K562 (cell line): Measurements from ENCODE around the gene CDKN2C. TPM values are rescaled to one million over a fixed set of nuclear protein-coding genes. Genes with fewer than 3 reads are reported as not detected.

ENCODE experiments used
- ATAC-seq: fragments of 200-7000 bp; cut with Tn5 transposase; 3 replicates; pipeline ENCODE4 v1.9.1; 2020; ENCODE audit warnings: moderate library complexity
- BruUV-seq: library from RNA; stranded (reverse); fragments of 400-500 nt; replicated peaks from 2 replicates; lab custom pipeline; 2021; lab: Mats Ljungman, UMichigan
- CTCF ChIA-PET: fragments of 300-600 bp; formaldehyde crosslinking; extraction: SDS; loops from one replicate; lab custom pipeline; 2021; ENCODE audit warnings: low intra/inter-chr PET ratio; lab: Yijun Ruan, JAX
- POLR2A ChIA-PET: fragments of 300-600, 350-650 bp; sonication (Branson Sonifier 250); formaldehyde crosslinking; extraction: SDS; loops from one replicate; lab custom pipeline; 2021; ENCODE audit warnings: antibody characterized with exemption, inconsistent platforms; lab: Yijun Ruan, JAX
- DNase-seq, 4 experiments: peaks; one replicate each; pipeline versions ENCODE4 v3.0.0 to v3.0.0-alpha.2; 2011 to 2018; ENCODE audit warnings: low spot score in 3 of 4, mixed read lengths in 3 of 4; ENCODE audit errors: extremely low read depth in 1 of 4
- FAIRE-seq: peaks from 2 replicates; lab custom pipeline; 2011; peaks lifted over from hg19 to GRCh38; lab: Jason Lieb, UNC
- H2AFZ ChIP-seq: 2 replicates; pipeline ENCODE4 v1.6.0; 2011; ENCODE audit warnings: low read depth, low read length, control low read depth, inconsistent platforms
- H3K27ac ChIP-seq: fragments of 200-600 bp; 3 replicates; pipeline ENCODE4 v1.8.0; 2011; ENCODE audit warnings: low read depth, mild to moderate bottlenecking, control low read depth, inconsistent platforms, low read length, moderate library complexity, mixed read lengths; ENCODE audit errors: extremely low read depth
- H3K27me3 ChIP-seq, 2 experiments: fragments of 300-600 bp in 1 of 2; 2 replicates in 1 of 2; 3 replicates in 1 of 2; pipeline versions ENCODE4 v1.6.0 to v1.8.0; 2011; ENCODE audit warnings: inconsistent platforms in 2 of 2, low read length in 2 of 2, mild to moderate bottlenecking in 1 of 2, mixed read lengths in 1 of 2, moderate library complexity in 1 of 2; ENCODE audit not compliant: control insufficient read depth in 2 of 2, insufficient read depth in 2 of 2
- H3K36me3 ChIP-seq: fragments of 300-600 bp; 3 replicates; pipeline ENCODE4 v1.8.0; 2011; ENCODE audit warnings: mild to moderate bottlenecking, low read length, inconsistent platforms; ENCODE audit not compliant: control insufficient read depth, insufficient read depth
- H3K4me1 ChIP-seq, 2 experiments: fragments of 200-600 bp in 1 of 2; replicated peaks in 1 of 2; 2 replicates in 1 of 2; 3 replicates in 1 of 2; pipeline versions ENCODE4 v1.5.1 to v1.8.0; 2011; ENCODE audit warnings: inconsistent platforms in 2 of 2, low read length in 2 of 2, mild to moderate bottlenecking in 1 of 2, mixed read lengths in 1 of 2, moderate library complexity in 1 of 2; ENCODE audit not compliant: control insufficient read depth in 2 of 2, insufficient read depth in 2 of 2
- H3K4me2 ChIP-seq: 2 replicates; pipeline ENCODE4 v1.6.1; 2011; ENCODE audit warnings: low read length, control low read depth, inconsistent platforms, mixed read lengths; ENCODE audit not compliant: insufficient read depth
- H3K4me3 ChIP-seq: fragments of 200-600 bp; sonication (generic), shearing (Covaris generic); 2 replicates; pipeline ENCODE4 v1.5.1; 2016; ENCODE audit warnings: control low read depth, inconsistent platforms
- H3K79me2 ChIP-seq: fragments of 200-600 bp; 3 replicates; pipeline ENCODE4 v1.8.0; 2011; ENCODE audit warnings: low read length, inconsistent platforms; ENCODE audit not compliant: control insufficient read depth, insufficient read depth
- H3K9ac ChIP-seq, 2 experiments: 2 replicates each; pipeline versions ENCODE4 v1.6.0 to v1.6.1; 2011; ENCODE audit warnings: low read depth in 2 of 2, low read length in 2 of 2, control low read depth in 1 of 2, inconsistent platforms in 1 of 2, mild to moderate bottlenecking in 1 of 2, mixed read lengths in 1 of 2; ENCODE audit not compliant: insufficient read depth in 1 of 2
- H3K9me1 ChIP-seq: one replicate; pipeline ENCODE4 v1.6.0; 2011; ENCODE audit warnings: inconsistent platforms, mild to moderate bottlenecking, low read length, moderate library complexity; ENCODE audit not compliant: control insufficient read depth, insufficient read depth
- H3K9me3 ChIP-seq: replicated peaks from 2 replicates; pipeline ENCODE4 v1.5.1; 2011; ENCODE audit warnings: low read depth, low read length, inconsistent platforms; ENCODE audit not compliant: control insufficient read depth, insufficient read depth
- H4K20me1 ChIP-seq: replicated peaks from 2 replicates; pipeline ENCODE4 v1.6.1; 2011; ENCODE audit warnings: low read length, inconsistent platforms, mixed read lengths; ENCODE audit not compliant: control insufficient read depth, insufficient read depth
- ARNT ChIP-seq, 2 experiments: fragments of 450-650 bp; IDR thresholded peaks; 2 replicates each; pipeline ENCODE4 v1.6.1; 2016; ENCODE audit warnings: mild to moderate bottlenecking in 1 of 2
- BRD9 ChIP-seq: fragments of 450-650 bp; IDR thresholded peaks from 2 replicates; pipeline ENCODE4 v1.6.1; 2018; ENCODE audit warnings: low read depth; ENCODE audit not compliant: partially characterized antibody
- CBX3 ChIP-seq, 2 experiments: IDR thresholded peaks; 1 replicate in 1 of 2; 2 replicates in 1 of 2; pipeline ENCODE4 v1.6.1; 2012; ENCODE audit warnings: inconsistent platforms in 2 of 2, low read length in 2 of 2, borderline replicate concordance in 1 of 2, control low read depth in 1 of 2
- CCAR2 ChIP-seq: fragments of 200-400 bp; formaldehyde crosslinking; IDR thresholded peaks from 2 replicates; pipeline ENCODE4 v1.6.1; 2017; ENCODE audit warnings: mild to moderate bottlenecking, low read depth, low read length
- EZH2 ChIP-seq: IDR thresholded peaks from 2 replicates; pipeline ENCODE4 v1.6.1; 2012; ENCODE audit warnings: low read depth, mild to moderate bottlenecking, inconsistent platforms, low read length, borderline replicate concordance
- HMGN3 ChIP-seq: IDR thresholded peaks from 2 replicates; pipeline ENCODE4 v1.6.1; 2011; ENCODE audit warnings: borderline replicate concordance, low read depth, mild to moderate bottlenecking, mixed read lengths, low read length; ENCODE audit not compliant: insufficient read length; ENCODE audit errors: extremely low read depth
- KLF16 ChIP-seq: IDR thresholded peaks from 2 replicates; pipeline ENCODE4 v1.6.1; 2016; ENCODE audit warnings: antibody characterized with exemption
- NFE2 ChIP-seq: IDR thresholded peaks from 2 replicates; pipeline ENCODE4 v1.6.1; 2014; ENCODE audit warnings: antibody characterized with exemption, low read depth
- POLR2B ChIP-seq: fragments of 450-650 bp; IDR thresholded peaks from 2 replicates; pipeline ENCODE4 v1.6.1; 2018; ENCODE audit warnings: low read depth; ENCODE audit not compliant: partially characterized antibody
- SIN3B ChIP-seq: fragments of 450-650 bp; IDR thresholded peaks from 2 replicates; pipeline ENCODE4 v1.6.1; 2017; ENCODE audit warnings: low read depth, mild to moderate bottlenecking, moderate library complexity
- TBL1XR1 ChIP-seq, 2 experiments: IDR thresholded peaks; 2 replicates each; pipeline ENCODE4 v1.6.1; 2012; ENCODE audit warnings: improper control_type of control experiment in 2 of 2, low read length in 2 of 2, mild to moderate bottlenecking in 1 of 2
- ZNF583 ChIP-seq: fragments of 250-450 bp; sonication (Bioruptor Pico); IDR thresholded peaks from 2 replicates; pipeline ENCODE4 v1.4.0; 2020
- WGBS: fragments of 100-300 bp; shearing (Covaris generic); methylation state at CpG from one replicate; pipeline ENCODE4 v1.1.6; 2016; ENCODE audit warnings: low coverage, mixed read lengths; ENCODE audit not compliant: insufficient coverage; ENCODE audit errors: missing lambda C conversion rate; 5-methylcytosine and 5-hydroxymethylcytosine counted together
- in situ Hi-C: fragments of 300-500 bp; cut with MboI; formaldehyde crosslinking; loops from 4 replicates; pipeline ENCODE4 v1.15.0; 2018; ENCODE audit warnings: inconsistent platforms, mixed read lengths
- intact Hi-C: fragments of 100-400 bp; cut with micrococcal nuclease; formaldehyde crosslinking; loops from 2 replicates; pipeline ENCODE4 v1.14.2; 2022
- polyA plus RNA-seq, 8 experiments: library from polyadenylated mRNA; depleted of rRNA in 4 of 8; stranded (reverse) in 5 of 8; unstranded in 3 of 8; fragments of >200 nt; fragmentation: Nextera tagmentation in 2 of 8; fragmentation: Illumina TruSeq in 1 of 8; extraction: Ambion mirVana in 2 of 8; extraction: Trizol in 1 of 8; gene quantifications; 2 replicates each; pipeline versions ENCODE4 v1.2.1 to v1.2.3, GENCODE V29; 2011 to 2014; ENCODE audit warnings: inconsistent platforms in 1 of 8, missing spikeins in 1 of 8
- total RNA-seq, 7 experiments: library from RNA; depleted of rRNA in 6 of 7; stranded (reverse); fragments of >200 nt in 6 of 7; fragmentation: Illumina TruSeq in 2 of 7; extraction: Trizol in 2 of 7; gene quantifications; 2 replicates each; pipeline versions ENCODE4 v1.2.1 to v1.2.3, GENCODE V29; 2011 to 2021; ENCODE audit warnings: low replicate concordance in 1 of 7
- TF ChIP-seq, protein P1 (sequence below): fragments of 450-650 bp; IDR thresholded peaks from 2 replicates; pipeline ENCODE4 v1.6.1; 2018; ENCODE audit warnings: mild to moderate bottlenecking, low read depth; ENCODE audit not compliant: partially characterized antibody
- TF ChIP-seq, protein P2 (sequence below): fragments of 250-450 bp; sonication (Bioruptor Pico); IDR thresholded peaks from 2 replicates; pipeline ENCODE4 v1.8.0; 2021; ENCODE audit warnings: moderate library complexity, mild to moderate bottlenecking, inconsistent platforms
- TF ChIP-seq, protein P3 (sequence below), 2 experiments: IDR thresholded peaks in 1 of 2; conservative IDR thresholded peaks in 1 of 2; 2 replicates each; pipeline ENCODE4 v1.6.1; 2016; ENCODE audit warnings: low read depth in 2 of 2, mild to moderate bottlenecking in 1 of 2, missing compliant biosample characterization in 1 of 2, missing genetic modification characterization in 1 of 2, moderate library complexity in 1 of 2

The CDKN2C gene
- total and polyA plus RNA-seq, 9 of the 15 experiments (the other 6 are each of a cell fraction or from before 2014, with no cell fraction given) = 11.9 to 74.3 (median 45.9) TPM

DNA sequence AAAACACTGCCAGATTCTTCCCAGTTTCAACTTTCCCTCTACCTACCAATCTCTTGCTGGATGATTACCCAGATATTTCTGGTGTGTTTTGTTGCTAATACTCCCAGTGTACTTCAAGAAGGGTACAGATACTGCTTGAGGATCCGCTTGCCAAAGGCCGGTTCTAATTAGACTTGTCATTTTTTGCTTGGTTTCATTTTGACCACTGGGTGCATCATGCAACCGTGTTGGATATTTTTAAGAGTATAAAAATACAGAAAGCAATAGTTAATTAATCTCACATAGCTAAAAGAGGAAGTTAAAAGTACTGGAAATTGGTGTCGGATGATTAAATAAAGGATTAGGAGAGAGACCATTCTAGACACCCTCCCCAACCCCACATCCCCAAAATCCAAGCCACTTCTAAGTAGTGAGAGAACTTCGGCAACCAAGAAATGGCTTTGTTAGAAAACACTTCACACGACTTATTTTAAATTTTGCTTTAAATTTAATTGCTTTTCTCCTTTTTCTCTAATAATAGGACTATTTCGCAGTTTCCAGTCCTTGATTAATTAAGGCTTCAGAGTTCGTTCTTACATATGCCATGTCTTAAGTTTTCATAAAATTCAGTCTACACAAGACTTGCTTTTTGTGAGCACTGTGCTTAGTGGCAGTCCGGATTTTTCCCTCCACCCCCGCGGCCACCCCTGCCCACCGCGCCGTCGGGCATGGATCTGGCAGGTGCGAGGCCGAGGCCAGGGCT is 2.5 kb upstream of the CDKN2C start:
- Histone ChIP-seq H3K4me3 (peak overlapping the region; percentile 78), H3K4me1 (peaks cover 4 to 15% of the 10 kb centered on the region in 2 experiments; a peak in 4 of 5 replicates), H3K9me1 (no peaks in the 10 kb centered on the region), H3K4me2 (peak overlapping the region; percentile 70), H3K36me3 (no peaks in the 10 kb centered on the region), H3K27me3 (no peaks in the 10 kb centered on the region), H2AFZ (peak overlapping the region; percentile 90), H3K9ac (peak overlapping the region; percentile 94 to 95), H3K27ac (peak overlapping the region; percentile 92), H3K79me2 (peaks cover 53% of the 10 kb centered on the region), H3K9me3 (no peaks in the 10 kb centered on the region), H4K20me1 (0 out of 2 replicates have a peak, but pooled peaks cover 3% of the 10 kb centered on the region)
- in situ Hi-C loops (no loop called here), intact Hi-C loops (loop anchor here (1.0 to 10.0 kb wide), 4 partner anchors 7 to 193 kb away; partner anchors contain the start of gene FAF1)
- no TSS peak for BruUV-seq
- ChIA-PET POLR2A (interaction anchor here (0.5 to 4.3 kb wide), 7 partner anchors 9 to 284 kb away, joined by 3 to 65 read pairs (median 3); no protein-coding TSS in a partner anchor), CTCF (interaction anchor here (0.5 kb wide), 1 partner anchor 27 kb away, joined by 5 read pairs; no protein-coding TSS in a partner anchor)
- ATAC-seq = 0 out of 3 replicates have a peak, but pooled peaks have one; percentile 6
- DNase-seq = peak in 3 of 4 experiments; percentile 32 to 67 (median 50)
- peak; percentile 69 for FAIRE-seq
- WGBS = 2% methylated on average over 17 of the region's 17 CpGs
- TF ChIP-seq KLF16 (no peak), ARNT (IDR thresholded peaks at IDR 0.05) (no peak), POLR2B (no peak), SIN3B (no peak), TBL1XR1 (IDR thresholded peaks at IDR 0.05; ENCODE audit: low read length in 2 of 2) (no peak), ZNF583 (CRISPR knock-in tag) (no peak), EZH2 (no peak), CBX3 (IDR thresholded peaks at IDR 0.05; ENCODE audit: borderline replicate concordance in 1 of 2, low read length in 2 of 2) (no peak), BRD9 (no peak), HMGN3 (peak; percentile 6), CCAR2 (no peak), NFE2 (no peak)
- TF ChIP-seq, protein P1, sequence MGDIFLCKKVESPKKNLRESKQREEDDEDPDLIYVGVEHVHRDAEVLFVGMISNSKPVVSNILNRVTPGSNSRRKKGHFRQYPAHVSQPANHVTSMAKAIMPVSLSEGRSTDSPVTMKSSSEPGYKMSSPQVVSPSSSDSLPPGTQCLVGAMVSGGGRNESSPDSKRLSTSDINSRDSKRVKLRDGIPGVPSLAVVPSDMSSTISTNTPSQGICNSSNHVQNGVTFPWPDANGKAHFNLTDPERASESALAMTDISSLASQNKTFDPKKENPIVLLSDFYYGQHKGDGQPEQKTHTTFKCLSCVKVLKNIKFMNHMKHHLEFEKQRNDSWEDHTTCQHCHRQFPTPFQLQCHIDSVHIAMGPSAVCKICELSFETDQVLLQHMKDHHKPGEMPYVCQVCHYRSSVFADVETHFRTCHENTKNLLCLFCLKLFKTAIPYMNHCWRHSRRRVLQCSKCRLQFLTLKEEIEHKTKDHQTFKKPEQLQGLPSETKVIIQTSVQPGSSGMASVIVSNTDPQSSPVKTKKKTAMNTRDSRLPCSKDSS = no peak
- TF ChIP-seq, protein P2, sequence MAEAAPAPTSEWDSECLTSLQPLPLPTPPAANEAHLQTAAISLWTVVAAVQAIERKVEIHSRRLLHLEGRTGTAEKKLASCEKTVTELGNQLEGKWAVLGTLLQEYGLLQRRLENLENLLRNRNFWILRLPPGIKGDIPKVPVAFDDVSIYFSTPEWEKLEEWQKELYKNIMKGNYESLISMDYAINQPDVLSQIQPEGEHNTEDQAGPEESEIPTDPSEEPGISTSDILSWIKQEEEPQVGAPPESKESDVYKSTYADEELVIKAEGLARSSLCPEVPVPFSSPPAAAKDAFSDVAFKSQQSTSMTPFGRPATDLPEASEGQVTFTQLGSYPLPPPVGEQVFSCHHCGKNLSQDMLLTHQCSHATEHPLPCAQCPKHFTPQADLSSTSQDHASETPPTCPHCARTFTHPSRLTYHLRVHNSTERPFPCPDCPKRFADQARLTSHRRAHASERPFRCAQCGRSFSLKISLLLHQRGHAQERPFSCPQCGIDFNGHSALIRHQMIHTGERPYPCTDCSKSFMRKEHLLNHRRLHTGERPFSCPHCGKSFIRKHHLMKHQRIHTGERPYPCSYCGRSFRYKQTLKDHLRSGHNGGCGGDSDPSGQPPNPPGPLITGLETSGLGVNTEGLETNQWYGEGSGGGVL (CRISPR knock-in tag) = no peak
- TF ChIP-seq, protein P3, sequence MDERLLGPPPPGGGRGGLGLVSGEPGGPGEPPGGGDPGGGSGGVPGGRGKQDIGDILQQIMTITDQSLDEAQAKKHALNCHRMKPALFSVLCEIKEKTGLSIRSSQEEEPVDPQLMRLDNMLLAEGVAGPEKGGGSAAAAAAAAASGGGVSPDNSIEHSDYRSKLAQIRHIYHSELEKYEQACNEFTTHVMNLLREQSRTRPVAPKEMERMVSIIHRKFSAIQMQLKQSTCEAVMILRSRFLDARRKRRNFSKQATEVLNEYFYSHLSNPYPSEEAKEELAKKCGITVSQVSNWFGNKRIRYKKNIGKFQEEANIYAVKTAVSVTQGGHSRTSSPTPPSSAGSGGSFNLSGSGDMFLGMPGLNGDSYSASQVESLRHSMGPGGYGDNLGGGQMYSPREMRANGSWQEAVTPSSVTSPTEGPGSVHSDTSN (CRISPR knock-in tag; IDR thresholded peaks at IDR 0.05; ENCODE audit: low read depth) = no peak
- TF ChIP-seq, protein P3 (tag; conservative IDR thresholded peaks at IDR 0.05; ENCODE audit: low read depth) = no peak
